ENCODE measurements around the gene GNAS-AS1. TPM values are rescaled to one million over a fixed set of nuclear protein-coding genes. Genes with fewer than 3 reads are reported as not detected.

GNAS-AS1 gene
- total and polyA plus RNA-seq, 2 of the 8 experiments (the other 6 are each of a cell fraction or from before 2014, with no cell fraction given), result 4.7 to 13.7 TPM

GRCh38 chr20:58772786-58773185 lies 77.9 kb downstream of the GNAS-AS1 start:
- no peak overlapping the region for H2BK120ac ChIP-seq (replicated peaks; ENCODE audit: low read depth, low read length)
- H3K9ac ChIP-seq (replicated peaks in 1 of 4; ENCODE audit: extremely low read depth in 1 of 4, low read depth in 3 of 4, low read length in 3 of 4), result no peak overlapping the region
- no peak overlapping the region for H4K5ac ChIP-seq (ENCODE audit: insufficient read length, low read depth, low read length)
- H3K4me1 ChIP-seq (replicated peaks in 1 of 4; ENCODE audit: control insufficient read depth in 3 of 4, insufficient read depth in 4 of 4, low read length in 3 of 4), result no peaks in the 10 kb centered on the region
- no peak for DNase-seq (ENCODE audit: low read depth in 1 of 2, low spot score in 2 of 2)
- 97% methylated on average over 3 of the region's 6 CpGs; no CpG with 5 or more reads in 1 of the 2 experiments for WGBS, 2 experiments (ENCODE audit: extremely low coverage in 1 of 2, insufficient coverage in 1 of 2, insufficient read length in 1 of 2, insufficient replicate concordance in 2 of 2, low coverage in 1 of 2, low lambda C conversion rate in 2 of 2, missing lambda C conversion rate in 1 of 2)
- H3K79me1 ChIP-seq (ENCODE audit: low read depth, low read length), result no peaks in the 10 kb centered on the region
- H3K79me2 ChIP-seq (ENCODE audit: control insufficient read depth in 1 of 2, insufficient read depth in 2 of 2, low read length in 2 of 2), result no peaks in the 10 kb centered on the region
- no peak overlapping the region for H3K4ac ChIP-seq (replicated peaks; ENCODE audit: insufficient read length, low read depth, low read length)
- TF ChIP-seq EZH2 (IDR thresholded peaks at IDR 0.05; ENCODE audit: low read depth, low read length, severe bottlenecking), result no peak
- TF ChIP-seq HDAC6 (IDR thresholded peaks at IDR 0.05; ENCODE audit: low read depth, low read length), result no peak
- no peak for TF ChIP-seq ZNF274 (IDR thresholded peaks at IDR 0.05; ENCODE audit: borderline replicate concordance, extremely low read depth, low read length)
- no peak for TF ChIP-seq E2F6 (IDR thresholded peaks at IDR 0.05)
- no peak for TF ChIP-seq BACH1 (IDR thresholded peaks at IDR 0.05; ENCODE audit: low read length)
- TF ChIP-seq RNF2 (IDR thresholded peaks at IDR 0.05; ENCODE audit: borderline replicate concordance, low read depth, low read length, missing control alignments, poor library complexity, severe bottlenecking), result no peak
- TF ChIP-seq JUND (IDR thresholded peaks at IDR 0.05; ENCODE audit: low read length), result no peak
- TF ChIP-seq POU5F1 (IDR thresholded peaks at IDR 0.05; ENCODE audit: low read depth, low read length), result no peak
- no peak for TF ChIP-seq CBX8 (IDR thresholded peaks at IDR 0.05; ENCODE audit: borderline replicate concordance, low read depth, low read length)
- H3K56ac ChIP-seq (replicated peaks; ENCODE audit: insufficient read length, low read depth, low read length), result no peak overlapping the region
- ChIA-PET CTCF (ENCODE audit: partially characterized antibody) (no interaction called here), POLR2A (ENCODE audit: partially characterized antibody) (interaction anchor here (0.7 kb wide), 1 partner anchor 30 kb away, joined by 3 read pairs; no protein-coding TSS in a partner anchor)
- H3K36me3 ChIP-seq (ENCODE audit: control insufficient read depth in 2 of 4, insufficient read depth in 4 of 4, low read length in 3 of 4), result no peaks in the 10 kb centered on the region
- H4K20me1 ChIP-seq (replicated peaks in 1 of 2; ENCODE audit: control insufficient read depth in 1 of 2, insufficient read depth in 2 of 2, low read length in 2 of 2), result no peaks in the 10 kb centered on the region
- no peak overlapping the region for H3K27ac ChIP-seq (ENCODE audit: low read depth, low read length)
- H2BK5ac ChIP-seq (ENCODE audit: low read depth, low read length), result no peak overlapping the region
- H2AK5ac ChIP-seq (ENCODE audit: low read depth, low read length), result no peak overlapping the region
- no peaks in the 10 kb centered on the region for H3K23me2 ChIP-seq (ENCODE audit: low read depth, low read length)
- H4K91ac ChIP-seq (replicated peaks; ENCODE audit: insufficient read length, low read length), result no peak overlapping the region
- FAIRE-seq, result no peak
- H2BK15ac ChIP-seq (ENCODE audit: low read length), result no peak overlapping the region
- no peak overlapping the region for H2AFZ ChIP-seq (ENCODE audit: low read length)
- no peak overlapping the region for H3K18ac ChIP-seq (ENCODE audit: extremely low read depth, low read length)
- H3K23ac ChIP-seq (ENCODE audit: insufficient read length), result no peak overlapping the region
- no peak overlapping the region for H3K4me2 ChIP-seq (ENCODE audit: insufficient read depth in 1 of 2, low read depth in 2 of 2, low read length in 2 of 2)
- no peak overlapping the region for H2BK12ac ChIP-seq (ENCODE audit: low read depth, low read length)
- H2BK20ac ChIP-seq (ENCODE audit: low read length), result no peak overlapping the region
- no peak overlapping the region for H4K8ac ChIP-seq (ENCODE audit: extremely low read depth, insufficient read depth, low read length)
- H3K27me3 ChIP-seq (replicated peaks in 1 of 4; ENCODE audit: control insufficient read depth in 3 of 4, extremely low read depth in 1 of 4, insufficient read depth in 3 of 4, low read length in 3 of 4), result 0 out of 7 replicates have a peak, but pooled peaks cover 0 to 2% (median 0%) of the 10 kb centered on the region in 4 experiments
- H3K9me3 ChIP-seq (ENCODE audit: insufficient read depth in 2 of 2, low read depth in 1 of 2, low read length in 1 of 2), result no peaks in the 10 kb centered on the region
- no peak overlapping the region for H3K4me3 ChIP-seq (ENCODE audit: extremely low read depth in 1 of 4, insufficient read depth in 2 of 4, low read depth in 3 of 4, low read length in 4 of 4)
- H3K14ac ChIP-seq (ENCODE audit: insufficient read length), result no peak overlapping the region
